ENCODE results near the gene EYA3. TPM values are rescaled to one million over a fixed set of nuclear protein-coding genes. Genes with fewer than 3 reads are reported as not detected.

EYA3 gene
- total and polyA plus RNA-seq, 10 of the 15 experiments (the other 5 are each of a cell fraction or from before 2014, with no cell fraction given): 13.0 to 46.6 (median 23.4) TPM

- Histone ChIP-seq H3K9ac (ENCODE audit: control insufficient read depth, insufficient read depth, low read length) (no peak overlapping the region), H3K27ac (ENCODE audit: control insufficient read depth, insufficient read depth) (0 out of 2 replicates have a peak overlapping the region, but pooled peaks have one; percentile 63), H3K9me3 (replicated peaks; ENCODE audit: control insufficient read depth, insufficient read depth, low read length) (no peaks in the 10 kb centered on the region), H2AFZ (ENCODE audit: control insufficient read depth, low read depth, low read length) (peak overlapping the region; percentile 88), H4K20me1 (ENCODE audit: control insufficient read depth, insufficient read depth) (no peaks in the 10 kb centered on the region), H3K27me3 (replicated peaks in 1 of 2; ENCODE audit: control insufficient read depth in 2 of 2, insufficient read depth in 2 of 2, low read length in 1 of 2) (no peaks in the 10 kb centered on the region), H3K4me1 (ENCODE audit: control insufficient read depth, insufficient read depth, low read length) (peaks cover 12% of the 10 kb centered on the region), H3K36me3 (ENCODE audit: control insufficient read depth in 2 of 2, insufficient read depth in 2 of 2, low read length in 1 of 2) (no peaks in the 10 kb centered on the region), H3K79me2 (ENCODE audit: control insufficient read depth, insufficient read depth, low read length) (no peaks in the 10 kb centered on the region), H3K4me3 (no peak overlapping the region), H3K4me2 (ENCODE audit: control insufficient read depth, insufficient read depth) (peak overlapping the region; percentile 50)
- ChIA-PET POLR2A (no interaction called here), CTCF (interaction anchor here (1.2 to 1.6 kb wide), 3 partner anchors 16 to 112 kb away, joined by 3 to 6 read pairs (median 4); no protein-coding TSS in a partner anchor), RAD21 (ENCODE audit: unreplicated experiment) (interaction anchor here (0.7 to 1.3 kb wide), 4 partner anchors 9 to 112 kb away, joined by 3 to 5 read pairs (median 3); no protein-coding TSS in a partner anchor), SMC1A (ENCODE audit: uncharacterized antibody, unreplicated experiment) (interaction anchor here (1.0 to 14.0 kb wide), 8 partner anchors 9 to 107 kb away, joined by 4 to 445 read pairs (median 4); partner anchors contain the start of gene EYA3)
- no peak for DNase-seq (ENCODE audit: low read depth, low spot score)
- ATAC-seq: peak; percentile 64
- 5% methylated on average over 4 of the region's 4 CpGs for WGBS (ENCODE audit: insufficient coverage, insufficient replicate concordance, low lambda C conversion rate, missing lambda C conversion rate)
- TF ChIP-seq YY1 (IDR thresholded peaks at IDR 0.05; ENCODE audit: low read depth, low read length): peak; percentile 36; the same call in 1 of the 2 replicates
- TF ChIP-seq POU2F2 (IDR thresholded peaks at IDR 0.05; ENCODE audit: borderline replicate concordance, low read depth, low read length): no peak
- no peak for FAIRE-seq
- BruUV-seq (replicated peaks): no TSS peak
- in situ Hi-C loops (cut with MboI) (no loop called here), intact Hi-C loops (cut with micrococcal nuclease; ENCODE audit: unreplicated experiment) (no loop called here)
Measured at GRCh38 chr1:28097100-28097472, 8.7 kb upstream of the EYA3 start.

GRCh38 chr1:28096210-28097099 is 8.0 kb upstream of the EYA3 start:
- ChIA-PET POLR2A (interaction anchor here (0.6 kb wide), 1 partner anchor 8 kb away, joined by 3 read pairs; no protein-coding TSS in a partner anchor), RAD21 (ENCODE audit: unreplicated experiment) (interaction anchor here (0.7 to 1.3 kb wide), 4 partner anchors 9 to 113 kb away, joined by 3 to 5 read pairs (median 3); no protein-coding TSS in a partner anchor), SMC1A (ENCODE audit: uncharacterized antibody, unreplicated experiment) (interaction anchor here (1.0 to 14.0 kb wide), 11 partner anchors 8 to 107 kb away, joined by 3 to 445 read pairs (median 4); partner anchors contain the start of gene EYA3), CTCF (interaction anchor here (0.6 to 1.6 kb wide), 4 partner anchors 17 to 507 kb away, joined by 3 to 6 read pairs (median 4); no protein-coding TSS in a partner anchor)
- no peak for FAIRE-seq
- no peak for ATAC-seq
- BruUV-seq (replicated peaks): no TSS peak
- in situ Hi-C loops (cut with MboI) (no loop called here), intact Hi-C loops (cut with micrococcal nuclease; ENCODE audit: unreplicated experiment) (no loop called here)
- H3K9me3 ChIP-seq (replicated peaks; ENCODE audit: control insufficient read depth, insufficient read depth, low read length): no peaks in the 10 kb centered on the region
- H3K27ac ChIP-seq (ENCODE audit: control insufficient read depth, insufficient read depth): 0 out of 2 replicates have a peak overlapping the region, but pooled peaks have one; percentile 63
- no peaks in the 10 kb centered on the region for H3K79me2 ChIP-seq (ENCODE audit: control insufficient read depth, insufficient read depth, low read length)
- no peaks in the 10 kb centered on the region for H3K27me3 ChIP-seq (replicated peaks in 1 of 2; ENCODE audit: control insufficient read depth in 2 of 2, insufficient read depth in 2 of 2, low read length in 1 of 2)
- H3K4me1 ChIP-seq (ENCODE audit: control insufficient read depth, insufficient read depth, low read length): peaks cover 12% of the 10 kb centered on the region
- peak overlapping the region; percentile 88 for H2AFZ ChIP-seq (ENCODE audit: control insufficient read depth, low read depth, low read length)
- H3K36me3 ChIP-seq (ENCODE audit: control insufficient read depth in 2 of 2, insufficient read depth in 2 of 2, low read length in 1 of 2): no peaks in the 10 kb centered on the region
- 98% methylated on average over 17 of the region's 17 CpGs for WGBS (ENCODE audit: insufficient coverage, insufficient replicate concordance, low lambda C conversion rate, missing lambda C conversion rate)
- DNase-seq (ENCODE audit: low read depth, low spot score): no peak
- peak overlapping the region; percentile 50 for H3K4me2 ChIP-seq (ENCODE audit: control insufficient read depth, insufficient read depth)
- H3K4me3 ChIP-seq: no peak overlapping the region
- no peak overlapping the region for H3K9ac ChIP-seq (ENCODE audit: control insufficient read depth, insufficient read depth, low read length)
- no peaks in the 10 kb centered on the region for H4K20me1 ChIP-seq (ENCODE audit: control insufficient read depth, insufficient read depth)
- TF ChIP-seq, protein P1, sequence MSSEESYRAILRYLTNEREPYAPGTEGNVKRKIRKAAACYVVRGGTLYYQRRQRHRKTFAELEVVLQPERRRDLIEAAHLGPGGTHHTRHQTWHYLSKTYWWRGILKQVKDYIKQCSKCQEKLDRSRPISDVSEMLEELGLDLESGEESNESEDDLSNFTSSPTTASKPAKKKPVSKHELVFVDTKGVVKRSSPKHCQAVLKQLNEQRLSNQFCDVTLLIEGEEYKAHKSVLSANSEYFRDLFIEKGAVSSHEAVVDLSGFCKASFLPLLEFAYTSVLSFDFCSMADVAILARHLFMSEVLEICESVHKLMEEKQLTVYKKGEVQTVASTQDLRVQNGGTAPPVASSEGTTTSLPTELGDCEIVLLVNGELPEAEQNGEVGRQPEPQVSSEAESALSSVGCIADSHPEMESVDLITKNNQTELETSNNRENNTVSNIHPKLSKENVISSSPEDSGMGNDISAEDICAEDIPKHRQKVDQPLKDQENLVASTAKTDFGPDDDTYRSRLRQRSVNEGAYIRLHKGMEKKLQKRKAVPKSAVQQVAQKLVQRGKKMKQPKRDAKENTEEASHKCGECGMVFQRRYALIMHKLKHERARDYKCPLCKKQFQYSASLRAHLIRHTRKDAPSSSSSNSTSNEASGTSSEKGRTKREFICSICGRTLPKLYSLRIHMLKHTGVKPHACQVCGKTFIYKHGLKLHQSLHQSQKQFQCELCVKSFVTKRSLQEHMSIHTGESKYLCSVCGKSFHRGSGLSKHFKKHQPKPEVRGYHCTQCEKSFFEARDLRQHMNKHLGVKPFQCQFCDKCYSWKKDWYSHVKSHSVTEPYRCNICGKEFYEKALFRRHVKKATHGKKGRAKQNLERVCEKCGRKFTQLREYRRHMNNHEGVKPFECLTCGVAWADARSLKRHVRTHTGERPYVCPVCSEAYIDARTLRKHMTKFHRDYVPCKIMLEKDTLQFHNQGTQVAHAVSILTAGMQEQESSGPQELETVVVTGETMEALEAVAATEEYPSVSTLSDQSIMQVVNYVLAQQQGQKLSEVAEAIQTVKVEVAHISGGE (CRISPR knock-in tag; IDR thresholded peaks at IDR 0.05): no peak
- TF ChIP-seq SPI1 (IDR thresholded peaks at IDR 0.05; ENCODE audit: borderline replicate concordance, insufficient read depth, low read depth, low read length): no peak
- TF ChIP-seq ASH2L (IDR thresholded peaks at IDR 0.05; ENCODE audit: borderline replicate concordance, low read depth): no peak
- no peak for TF ChIP-seq CHD1 (IDR thresholded peaks at IDR 0.05; ENCODE audit: low read depth, low read length)
- TF ChIP-seq POU2F2 (IDR thresholded peaks at IDR 0.05; ENCODE audit: borderline replicate concordance, low read depth, low read length): no peak
- no peak for TF ChIP-seq EED (IDR thresholded peaks at IDR 0.05; ENCODE audit: low read depth)
- no peak for TF ChIP-seq TBL1XR1 (IDR thresholded peaks at IDR 0.05; ENCODE audit: low read depth, low read length)
- TF ChIP-seq IKZF2 (IDR thresholded peaks at IDR 0.05): no peak
